Ishikawa (cell line): ENCODE data around the gene NTNG2.

ENCODE experiments used
- CEBPB ChIP-seq: IDR thresholded peaks from 2 replicates; pipeline ENCODE4 v1.6.1; 2012
- CREB1 ChIP-seq: IDR thresholded peaks from 2 replicates; pipeline ENCODE4 v1.6.1; 2012; ENCODE audit warnings: low read depth
- EGR1 ChIP-seq: IDR thresholded peaks from 2 replicates; pipeline ENCODE4 v1.6.1; 2012
- EP300 ChIP-seq: IDR thresholded peaks from 2 replicates; pipeline ENCODE4 v1.6.1; 2012; ENCODE audit warnings: borderline replicate concordance
- FOXM1 ChIP-seq: IDR thresholded peaks from 2 replicates; pipeline ENCODE4 v1.6.1; 2012; ENCODE audit warnings: low read depth, borderline replicate concordance
- NFIC ChIP-seq: IDR thresholded peaks from 2 replicates; pipeline ENCODE4 v1.6.1; 2012
- RAD21 ChIP-seq: IDR thresholded peaks from 2 replicates; pipeline ENCODE4 v1.6.1; 2012; ENCODE audit warnings: low read depth
- REST ChIP-seq: IDR thresholded peaks from 2 replicates; pipeline ENCODE4 v1.6.1; 2012; ENCODE audit warnings: low read depth, mild to moderate bottlenecking
- TAF1 ChIP-seq: IDR thresholded peaks from 2 replicates; pipeline ENCODE4 v1.6.1; 2012; ENCODE audit warnings: low read depth, mild to moderate bottlenecking
- TEAD4 ChIP-seq: IDR thresholded peaks from 2 replicates; pipeline ENCODE4 v1.6.1; 2012
- YY1 ChIP-seq: IDR thresholded peaks from 2 replicates; pipeline ENCODE4 v1.6.1; 2012; ENCODE audit warnings: low read depth
- TF ChIP-seq, protein P1 (sequence below): IDR thresholded peaks from 2 replicates; pipeline ENCODE4 v1.6.1; 2012
- TF ChIP-seq, protein P2 (sequence below): IDR thresholded peaks from 2 replicates; pipeline ENCODE4 v1.6.1; 2012

- TF ChIP-seq, protein P1, sequence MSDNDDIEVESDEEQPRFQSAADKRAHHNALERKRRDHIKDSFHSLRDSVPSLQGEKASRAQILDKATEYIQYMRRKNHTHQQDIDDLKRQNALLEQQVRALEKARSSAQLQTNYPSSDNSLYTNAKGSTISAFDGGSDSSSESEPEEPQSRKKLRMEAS: no peak
- TF ChIP-seq YY1: no peak
- TF ChIP-seq CEBPB: no peak
- no peak for TF ChIP-seq RAD21
- TF ChIP-seq, protein P2, sequence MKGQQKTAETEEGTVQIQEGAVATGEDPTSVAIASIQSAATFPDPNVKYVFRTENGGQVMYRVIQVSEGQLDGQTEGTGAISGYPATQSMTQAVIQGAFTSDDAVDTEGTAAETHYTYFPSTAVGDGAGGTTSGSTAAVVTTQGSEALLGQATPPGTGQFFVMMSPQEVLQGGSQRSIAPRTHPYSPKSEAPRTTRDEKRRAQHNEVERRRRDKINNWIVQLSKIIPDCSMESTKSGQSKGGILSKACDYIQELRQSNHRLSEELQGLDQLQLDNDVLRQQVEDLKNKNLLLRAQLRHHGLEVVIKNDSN: no peak
- TF ChIP-seq TAF1: no peak
- TF ChIP-seq EGR1: no peak
- no peak for TF ChIP-seq EP300
- TF ChIP-seq REST: no peak
- TF ChIP-seq CREB1: no peak
- TF ChIP-seq NFIC: no peak
- no peak for TF ChIP-seq FOXM1
- no peak for TF ChIP-seq TEAD4
Measured at GRCh38 chr9:132192728-132193127, 30.9 kb downstream of the NTNG2 start.
